ENCODE data around the gene PSG7.
"Not testable (repeated sequence)": the region's sequence is repeated elsewhere in the genome, so short reads cannot be mapped to it uniquely, and the experiment has no call there.

DNA sequence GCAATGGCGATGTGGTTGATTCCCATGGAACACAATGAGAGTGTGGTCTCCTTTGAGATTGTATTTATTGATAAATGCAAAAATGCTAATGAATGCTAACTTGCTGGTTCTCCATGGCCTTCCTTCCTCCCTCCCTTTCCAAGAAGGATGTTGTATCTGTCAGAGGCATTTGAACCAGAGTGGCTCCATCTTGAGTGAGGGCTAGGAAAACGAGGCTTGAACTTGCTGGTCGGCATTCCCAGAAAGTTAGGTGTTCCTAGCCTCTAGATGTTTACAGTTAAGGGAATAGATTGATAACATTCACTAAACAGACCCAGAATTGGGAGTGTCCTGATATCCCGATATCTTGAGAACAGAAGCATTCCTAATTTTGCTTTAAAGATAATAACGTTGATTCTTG lies 34.4 kb upstream of the PSG7 start:
- TF ChIP-seq, protein P1, sequence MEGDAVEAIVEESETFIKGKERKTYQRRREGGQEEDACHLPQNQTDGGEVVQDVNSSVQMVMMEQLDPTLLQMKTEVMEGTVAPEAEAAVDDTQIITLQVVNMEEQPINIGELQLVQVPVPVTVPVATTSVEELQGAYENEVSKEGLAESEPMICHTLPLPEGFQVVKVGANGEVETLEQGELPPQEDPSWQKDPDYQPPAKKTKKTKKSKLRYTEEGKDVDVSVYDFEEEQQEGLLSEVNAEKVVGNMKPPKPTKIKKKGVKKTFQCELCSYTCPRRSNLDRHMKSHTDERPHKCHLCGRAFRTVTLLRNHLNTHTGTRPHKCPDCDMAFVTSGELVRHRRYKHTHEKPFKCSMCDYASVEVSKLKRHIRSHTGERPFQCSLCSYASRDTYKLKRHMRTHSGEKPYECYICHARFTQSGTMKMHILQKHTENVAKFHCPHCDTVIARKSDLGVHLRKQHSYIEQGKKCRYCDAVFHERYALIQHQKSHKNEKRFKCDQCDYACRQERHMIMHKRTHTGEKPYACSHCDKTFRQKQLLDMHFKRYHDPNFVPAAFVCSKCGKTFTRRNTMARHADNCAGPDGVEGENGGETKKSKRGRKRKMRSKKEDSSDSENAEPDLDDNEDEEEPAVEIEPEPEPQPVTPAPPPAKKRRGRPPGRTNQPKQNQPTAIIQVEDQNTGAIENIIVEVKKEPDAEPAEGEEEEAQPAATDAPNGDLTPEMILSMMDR (IDR thresholded peaks at IDR 0.05) = not testable (repeated sequence)
- TF ChIP-seq POLR2A (IDR thresholded peaks at IDR 0.05) = not testable (repeated sequence)

All from adrenal gland (tissue), 5 donors.